Stimulated activated CD4-positive, alpha-beta T cell treated with anti-CD3 and anti-CD28 coated beads, Interleukin-4, amount 100 ng/mL, for 24 hours (primary cell): ENCODE data around the gene PNPLA5.

ENCODE experiments used
- DNase-seq: peaks from one replicate; pipeline ENCODE4 v3.0.0-alpha.2; 2020

PNPLA5 gene

DNA sequence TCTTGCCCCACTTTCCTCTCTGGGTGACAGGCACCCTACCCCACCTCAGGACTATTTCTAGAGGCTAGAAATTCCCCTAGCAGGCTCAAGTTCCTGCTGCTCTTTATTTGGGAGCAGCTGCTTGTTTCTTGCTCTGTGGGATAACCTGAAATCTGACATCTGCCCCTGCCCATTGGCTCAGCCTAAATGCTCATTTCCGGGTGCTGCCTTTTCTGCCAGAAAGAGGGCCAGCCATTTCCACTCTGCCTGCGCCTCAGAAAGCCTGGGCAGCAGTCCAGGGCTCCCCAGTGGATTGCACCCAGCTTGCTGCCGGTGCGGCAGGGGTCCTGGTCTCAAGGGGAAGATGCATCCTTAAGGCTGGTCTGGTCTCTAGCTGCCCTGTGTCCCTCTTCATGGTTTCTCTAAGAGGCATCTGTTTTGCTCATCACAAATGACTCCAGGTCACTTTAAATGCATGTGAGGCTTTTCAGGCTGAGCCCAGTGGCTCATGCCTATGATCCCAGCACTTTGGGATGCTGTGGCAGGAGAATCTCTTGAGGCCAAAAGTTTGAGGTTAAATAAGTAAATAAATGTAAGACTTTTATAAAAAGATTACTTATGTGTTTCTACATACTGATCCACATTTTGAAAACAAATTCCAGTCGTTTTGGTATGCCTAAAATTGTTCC, 10.3 kb upstream of the PNPLA5 start:
- DNase-seq: no peak

GRCh38 chr22:43900206-43900605, 8.4 kb upstream of the PNPLA5 start:
- no peak for DNase-seq

DNA sequence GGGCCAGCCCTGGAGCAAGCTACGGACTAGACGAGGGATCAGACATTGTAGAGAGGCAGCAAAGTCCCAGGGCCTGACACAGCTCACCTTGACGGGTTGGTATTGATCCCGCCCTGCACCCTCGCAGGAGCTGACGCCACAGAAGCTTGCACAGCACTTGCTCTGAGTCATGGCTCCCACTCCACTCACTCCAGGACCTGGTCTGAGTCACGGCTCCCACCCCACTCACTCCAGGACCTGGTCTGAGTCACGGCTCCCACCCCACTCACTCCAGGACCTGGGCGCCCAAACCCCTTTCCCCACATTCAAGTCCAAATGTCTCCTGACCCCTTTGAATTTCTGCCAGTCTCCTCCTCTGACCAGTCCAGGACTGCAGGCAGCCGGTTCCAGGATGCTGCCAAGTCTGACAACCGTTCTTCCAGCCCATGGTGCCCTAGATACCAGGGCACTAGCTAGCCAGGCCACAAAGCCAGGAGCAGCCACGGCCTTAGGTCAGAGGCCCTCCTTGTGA, 6.0 kb upstream of the PNPLA5 start:
- no peak for DNase-seq

DNA sequence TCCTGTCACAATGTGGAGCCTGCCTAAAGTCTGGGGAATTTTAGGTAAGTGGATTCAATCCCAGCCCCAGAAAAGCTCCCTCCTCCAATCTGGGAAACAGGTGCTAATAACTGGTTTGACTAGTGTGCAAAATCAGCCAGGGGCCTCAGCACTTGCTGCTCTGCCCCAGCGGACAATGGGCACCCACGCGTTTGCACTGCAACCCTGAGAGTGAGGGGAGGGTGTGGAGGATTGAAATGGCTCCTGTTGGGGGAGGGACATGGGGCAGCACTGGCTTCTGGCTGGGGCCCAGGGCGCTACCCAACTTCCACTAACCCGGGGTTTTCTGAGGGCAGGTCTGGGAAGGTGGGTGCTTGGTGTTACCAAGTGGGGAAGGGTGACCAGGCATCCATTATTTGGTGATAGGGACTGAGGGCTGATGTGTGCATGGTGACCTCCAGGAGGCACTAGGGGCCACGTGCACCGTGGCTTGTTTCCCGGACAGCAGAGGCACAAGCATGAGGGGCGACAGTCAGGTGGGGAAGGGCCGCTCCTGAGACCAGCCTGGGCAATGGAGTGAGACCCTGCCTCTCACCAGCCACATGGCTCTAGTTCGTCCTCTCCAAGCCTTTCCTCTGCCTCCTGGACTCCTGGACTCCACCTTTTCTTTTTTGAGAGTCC, 4.3 kb upstream of the PNPLA5 start:
- DNase-seq: no peak

- DNase-seq: no peak
Measured at GRCh38 chr22:43894122-43894521, 2.3 kb upstream of the PNPLA5 start.

- no peak for DNase-seq
Measured at GRCh38 chr22:43893266-43893665, 1.5 kb upstream of the PNPLA5 start.

GRCh38 chr22:43892183-43892894, 526 bp upstream of the PNPLA5 start:
- DNase-seq: no peak

GRCh38 chr22:43890901-43891331, 897 bp downstream of the PNPLA5 start:
- DNase-seq: no peak

- no peak for DNase-seq
Measured at GRCh38 chr22:43889860-43890253, 2.0 kb downstream of the PNPLA5 start.

DNA sequence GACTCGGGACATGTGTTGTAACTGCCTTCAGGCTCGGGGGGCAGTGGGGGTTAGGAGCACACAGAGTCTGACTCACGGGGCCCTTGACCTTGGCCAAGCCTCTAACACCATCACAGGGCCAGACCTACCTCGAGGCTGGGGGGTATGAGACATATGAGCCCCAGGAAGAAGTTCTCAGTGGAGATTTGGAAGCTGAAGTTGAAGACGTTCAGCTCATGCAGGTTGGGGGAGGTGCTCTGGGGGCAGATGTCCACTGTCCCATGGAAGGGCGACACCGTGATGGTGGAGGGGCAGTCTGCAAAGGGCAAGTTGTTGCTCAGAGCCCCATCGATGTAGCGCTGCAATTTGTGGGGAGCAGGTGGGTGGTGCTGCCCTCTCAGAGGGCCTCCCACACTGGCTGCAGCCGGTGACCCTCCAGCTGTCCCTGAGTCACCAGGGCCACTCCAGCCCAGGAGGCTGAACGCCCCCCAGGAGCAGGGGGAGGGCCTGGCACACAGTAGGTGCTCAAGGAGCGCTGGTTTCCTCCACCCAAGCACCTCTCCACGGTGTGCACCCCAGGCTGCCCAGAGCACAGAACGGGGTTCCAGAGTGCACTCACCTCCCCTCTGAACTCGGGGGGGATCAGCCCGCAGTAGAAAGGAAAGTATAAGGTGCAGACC, 2.5 kb downstream of the PNPLA5 start:
- no peak for DNase-seq

DNA sequence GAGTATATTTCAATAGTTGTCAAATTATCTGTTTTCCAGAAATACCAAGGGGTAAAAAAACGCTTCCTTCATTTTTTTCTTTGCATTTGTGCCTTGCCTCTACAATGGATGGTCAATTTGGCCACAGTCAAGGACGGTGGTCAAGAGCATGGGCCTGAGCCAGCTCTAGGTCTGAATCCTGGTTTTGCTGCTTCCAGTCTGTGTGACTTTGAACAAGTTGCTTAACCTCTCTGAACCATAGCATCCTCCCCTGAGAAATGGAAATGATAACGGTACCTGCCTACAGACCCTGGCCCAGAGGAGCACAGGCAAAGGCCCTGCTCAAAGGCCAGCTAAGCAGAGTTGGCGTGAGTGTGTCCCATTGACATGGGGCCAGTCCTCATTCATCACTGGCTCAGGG, 3.1 kb downstream of the PNPLA5 start:
- no peak for DNase-seq

DNA sequence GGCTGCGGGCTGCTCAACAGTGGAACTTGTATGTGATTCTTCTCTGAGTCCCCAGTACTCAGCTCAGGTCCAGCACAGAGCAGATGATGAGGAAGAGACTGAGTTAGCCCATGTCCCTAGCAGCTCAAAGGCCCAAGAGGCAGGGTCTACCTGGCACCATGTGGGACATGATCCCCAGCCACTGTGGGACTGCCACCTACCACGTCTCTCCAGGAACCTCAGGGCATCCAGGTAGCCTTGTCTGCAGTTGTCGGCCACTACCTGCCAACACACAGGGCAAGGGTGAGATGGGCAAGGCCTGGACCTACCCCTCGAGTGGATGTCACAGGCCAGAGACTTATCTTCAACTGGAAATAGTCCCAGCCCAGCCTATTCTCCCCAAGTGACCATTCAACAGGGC, 4.4 kb downstream of the PNPLA5 start:
- no peak for DNase-seq

DNA sequence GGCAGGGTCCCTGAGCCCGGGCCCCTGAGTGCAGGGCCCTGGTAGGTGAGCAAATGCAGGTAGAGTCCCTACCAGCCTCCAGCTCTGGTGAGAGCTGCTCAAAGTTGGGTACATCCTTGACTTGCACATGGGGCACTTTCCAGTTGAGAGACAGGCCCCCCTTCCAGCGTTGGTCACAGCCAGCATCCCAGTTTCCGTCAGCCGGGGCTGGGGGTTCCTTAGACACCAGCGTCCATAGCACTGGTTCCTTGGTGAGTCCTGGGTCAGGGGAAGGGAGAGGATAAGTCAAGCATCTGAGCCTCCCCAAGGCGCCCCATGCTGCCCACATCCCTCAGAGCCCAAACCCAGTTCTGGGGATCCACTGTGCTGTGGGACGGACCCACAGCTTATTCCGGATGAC, 5.6 kb downstream of the PNPLA5 start:
- DNase-seq: no peak

GRCh38 chr22:43885786-43886185, 6.0 kb downstream of the PNPLA5 start:
- no peak for DNase-seq

- DNase-seq: no peak
Measured at GRCh38 chr22:43885319-43885671, 6.5 kb downstream of the PNPLA5 start.

GRCh38 chr22:43884600-43885318, 7.1 kb downstream of the PNPLA5 start:
- DNase-seq: peak; percentile 50

GRCh38 chr22:43883719-43884415, 7.9 kb downstream of the PNPLA5 start:
- no peak for DNase-seq

- peak; percentile 54 for DNase-seq
Measured at GRCh38 chr22:43883012-43883661, 8.7 kb downstream of the PNPLA5 start.

- no peak for DNase-seq
Measured at GRCh38 chr22:43882122-43882767, 9.6 kb downstream of the PNPLA5 start.

- no peak for DNase-seq
Measured at GRCh38 chr22:43881091-43882061, 10.4 kb downstream of the PNPLA5 start.
